Measurements from ENCODE around the gene CDRT4.

CDRT4 gene

DNA sequence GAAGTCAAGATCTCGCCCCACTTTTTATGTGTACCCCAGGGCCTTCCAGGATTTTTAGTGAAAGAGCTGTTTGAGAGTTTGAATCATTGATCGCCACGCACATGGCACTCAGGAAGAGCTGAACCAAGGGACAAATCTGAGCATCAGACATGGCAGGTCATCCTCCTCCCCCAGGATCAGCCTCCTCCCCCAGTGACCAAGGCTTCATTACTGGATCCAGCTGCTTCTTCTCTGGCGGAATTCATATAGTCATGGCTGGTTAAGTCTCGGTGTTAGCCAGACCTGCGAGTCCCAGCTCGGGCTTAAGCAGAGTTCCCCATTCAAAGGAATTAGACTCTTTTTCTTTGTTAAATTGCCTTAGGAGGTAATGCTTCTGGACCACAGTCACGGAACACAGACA lies 32.5 kb downstream of the CDRT4 start:
- H3K4me3 ChIP-seq (ENCODE audit: low read depth, low read length) = no peak overlapping the region
- no peak overlapping the region for H3K27ac ChIP-seq
- in situ Hi-C loops (cut with HindIII; ENCODE audit: low pct_ligation_motif_present, low sequenced_read_pairs) = no loop called here

GRCh38 chr17:15432807-15433611 lies 34.4 kb downstream of the CDRT4 start:
- Histone ChIP-seq H3K36me3 (replicated peaks) (no peaks in the 10 kb centered on the region), H3K27ac (no peak overlapping the region), H3K27me3 (replicated peaks) (no peaks in the 10 kb centered on the region), H3K4me3 (ENCODE audit: low read depth, low read length) (no peak overlapping the region)
- no peak for TF ChIP-seq CTCF (IDR thresholded peaks at IDR 0.05; ENCODE audit: low read depth, low read length, missing control alignments)
- DNase-seq = no peak
- in situ Hi-C loops (cut with HindIII; ENCODE audit: low pct_ligation_motif_present, low sequenced_read_pairs) = no loop called here

More for the DNA sequence above, 32.5 kb downstream of the CDRT4 start:
- no peaks in the 10 kb centered on the region for H3K36me3 ChIP-seq (replicated peaks)
- TF ChIP-seq CTCF (IDR thresholded peaks at IDR 0.05; ENCODE audit: low read depth, low read length, missing control alignments) = no peak
- H3K27me3 ChIP-seq (replicated peaks) = no peaks in the 10 kb centered on the region
- DNase-seq = no peak

DNA sequence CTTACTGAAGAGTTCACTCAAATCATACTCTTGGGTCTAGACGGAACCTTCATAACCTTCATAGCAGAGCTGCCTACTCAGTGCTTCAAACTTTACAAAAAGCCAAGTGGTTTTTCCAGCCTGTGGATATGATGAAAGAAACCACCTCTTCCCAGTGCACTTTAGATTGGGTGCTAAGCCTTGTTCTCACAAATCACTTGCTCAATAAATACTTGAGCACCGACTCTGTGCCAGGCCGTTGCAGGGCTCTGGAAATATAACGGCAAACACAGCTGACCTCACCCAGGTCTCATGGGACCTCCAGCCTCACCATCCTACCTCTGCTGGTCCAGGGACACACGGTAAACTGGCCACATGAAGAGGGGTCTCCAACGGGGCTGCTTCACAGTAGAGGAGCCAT lies 35.7 kb downstream of the CDRT4 start:
- Histone ChIP-seq H3K36me3 (replicated peaks) (no peaks in the 10 kb centered on the region), H3K27ac (no peak overlapping the region), H3K27me3 (replicated peaks) (no peaks in the 10 kb centered on the region), H3K4me3 (ENCODE audit: low read depth, low read length) (no peak overlapping the region)
- in situ Hi-C loops (cut with HindIII; ENCODE audit: low pct_ligation_motif_present, low sequenced_read_pairs) = no loop called here
- no peak for TF ChIP-seq CTCF (IDR thresholded peaks at IDR 0.05; ENCODE audit: low read depth, low read length, missing control alignments)
- no peak for DNase-seq

GRCh38 chr17:15431196-15431595 lies 36.2 kb downstream of the CDRT4 start:
- Histone ChIP-seq H3K36me3 (replicated peaks) (no peaks in the 10 kb centered on the region), H3K27me3 (replicated peaks) (no peaks in the 10 kb centered on the region), H3K27ac (no peak overlapping the region), H3K4me3 (ENCODE audit: low read depth, low read length) (no peak overlapping the region)
- no peak for DNase-seq
- TF ChIP-seq CTCF (IDR thresholded peaks at IDR 0.05; ENCODE audit: low read depth, low read length, missing control alignments) = no peak
- in situ Hi-C loops (cut with HindIII; ENCODE audit: low pct_ligation_motif_present, low sequenced_read_pairs) = no loop called here

DNA sequence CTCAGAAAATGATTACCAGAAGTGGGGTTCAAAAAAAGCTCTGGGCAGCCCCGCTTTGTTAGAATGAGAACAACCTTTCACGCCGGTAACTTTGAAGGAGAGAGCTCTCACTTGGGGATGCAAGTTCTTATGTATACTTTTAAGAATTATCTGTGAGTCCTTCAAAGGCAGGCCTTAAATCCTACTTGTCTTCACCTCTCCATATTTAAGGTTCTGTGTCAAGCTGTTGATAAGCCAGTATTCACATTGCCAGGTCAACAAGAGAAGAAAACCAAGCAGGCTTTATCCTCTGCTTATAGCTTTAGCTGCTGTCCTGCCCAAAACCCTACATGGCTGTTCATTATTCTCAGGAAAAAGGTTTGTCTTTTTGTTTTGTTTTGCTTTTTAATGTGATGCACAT lies 42.9 kb downstream of the CDRT4 start:
- in situ Hi-C loops (cut with HindIII; ENCODE audit: low pct_ligation_motif_present, low sequenced_read_pairs) = no loop called here
- Histone ChIP-seq H3K36me3 (replicated peaks) (no peaks in the 10 kb centered on the region), H3K27me3 (replicated peaks) (no peaks in the 10 kb centered on the region), H3K4me3 (ENCODE audit: low read depth, low read length) (no peak overlapping the region), H3K27ac (no peak overlapping the region)
- no peak for DNase-seq
- no peak for TF ChIP-seq CTCF (IDR thresholded peaks at IDR 0.05; ENCODE audit: low read depth, low read length, missing control alignments)

All from brain microvascular endothelial cell (primary cell).